ENCODE data around the gene SLC6A17. TPM values are rescaled to one million over a fixed set of nuclear protein-coding genes. Genes with fewer than 3 reads are reported as not detected.

SLC6A17 gene
- total RNA-seq, 1 experiment from 2014 or later = 0.17 TPM

GRCh38 chr1:110214454-110215404 is 64.4 kb downstream of the SLC6A17 start:
- H3K23me2 ChIP-seq (ENCODE audit: insufficient read length, low read depth, low read length, poor library complexity, severe bottlenecking) = peaks cover 15% of the 10 kb centered on the region
- no peak overlapping the region for H2BK15ac ChIP-seq (ENCODE audit: low read depth, low read length)
- no peak overlapping the region for H4K5ac ChIP-seq (ENCODE audit: insufficient read length, low read depth, low read length)
- H2BK120ac ChIP-seq (ENCODE audit: low read depth, low read length, poor library complexity, severe bottlenecking) = no peak overlapping the region
- H3K9ac ChIP-seq (ENCODE audit: extremely low read depth, insufficient read length, low read length) = no peak overlapping the region
- H3K27me3 Mint-ChIP-seq (ENCODE audit: low read depth) = peaks cover 26% of the 10 kb centered on the region
- WGBS (ENCODE audit: extremely low coverage, insufficient read length, low lambda C conversion rate) = 100% methylated on average over 1 of the region's 16 CpGs
- H3K36me3 Mint-ChIP-seq (ENCODE audit: insufficient read depth in 1 of 3, low read depth in 3 of 3) = peaks cover 0 to 3% (median 2%) of the 10 kb centered on the region in 3 experiments; a peak in 3 of 7 replicates
- H2BK12ac ChIP-seq (ENCODE audit: insufficient read length, low read depth, low read length) = no peak overlapping the region
- H4K20me1 ChIP-seq (ENCODE audit: control insufficient read depth, insufficient read depth, insufficient read length) = no peaks in the 10 kb centered on the region
- H3K56ac ChIP-seq (ENCODE audit: insufficient read length, low read depth, low read length) = no peak overlapping the region
- H3K23ac ChIP-seq (ENCODE audit: insufficient read length, low read depth, low read length) = no peak overlapping the region
- H4K8ac ChIP-seq (replicated peaks; ENCODE audit: insufficient read length, low read depth, low read length) = no peak overlapping the region
- H3K9me3 ChIP-seq (ENCODE audit: control insufficient read depth, low read depth, low read length) = no peaks in the 10 kb centered on the region
- no peak overlapping the region for H3K4ac ChIP-seq (ENCODE audit: low read depth, low read length)
- H2BK5ac ChIP-seq (ENCODE audit: insufficient read length, low read length) = no peak overlapping the region
- no peak for DNase-seq
- no peak overlapping the region for H4K91ac ChIP-seq (ENCODE audit: insufficient read length, low read depth, low read length)
- H3K9me3 Mint-ChIP-seq = no peaks in the 10 kb centered on the region; a peak in 1 of 5 replicates
- no peak overlapping the region for H2AK5ac ChIP-seq (ENCODE audit: insufficient read length, low read length)
- H2BK20ac ChIP-seq (ENCODE audit: low read depth, low read length, poor library complexity, severe bottlenecking) = no peak overlapping the region
- H3K27ac Mint-ChIP-seq = no peak overlapping the region
- H3K4me3 Mint-ChIP-seq = no peak overlapping the region
- H3K4me1 Mint-ChIP-seq = peaks cover 16 to 28% of the 10 kb centered on the region in 2 experiments
- H3K18ac ChIP-seq (ENCODE audit: insufficient read length, low read depth, low read length) = no peak overlapping the region
- H3K4me2 ChIP-seq (ENCODE audit: insufficient read depth, insufficient read length, low read length) = no peak overlapping the region
- no peak overlapping the region for H3T11ph ChIP-seq (ENCODE audit: low read length)
- no peak overlapping the region for H3K14ac ChIP-seq (ENCODE audit: insufficient read depth, low read length)
- peaks cover 9% of the 10 kb centered on the region for H3K27me3 ChIP-seq (ENCODE audit: insufficient read depth, low read length)
- no peaks in the 10 kb centered on the region for H3K79me2 ChIP-seq (ENCODE audit: insufficient read depth, low read length)
- peaks cover 3% of the 10 kb centered on the region; the same call in 1 of the 2 replicates for H3K4me1 ChIP-seq (ENCODE audit: insufficient read depth, low read length)
- no peak overlapping the region for H2AFZ ChIP-seq (ENCODE audit: low read length)
- H3K27ac ChIP-seq (ENCODE audit: insufficient read length, low read depth, low read length) = no peak overlapping the region
- TF ChIP-seq CTCF (conservative IDR thresholded peaks at IDR 0.05) = no peak
- no peaks in the 10 kb centered on the region for H3K79me1 ChIP-seq (ENCODE audit: insufficient read depth, low read depth, low read length, poor library complexity, severe bottlenecking)

Measured in H9 (cell line).